SJSA1 (cell line): ENCODE data around the gene PRPF6. TPM values are rescaled to one million over a fixed set of nuclear protein-coding genes. Genes with fewer than 3 reads are reported as not detected.

ENCODE experiments used
- DNase-seq, 2 experiments: peaks; one replicate each; pipeline ENCODE4 v3.0.0-alpha.2; 2015 to 2020; ENCODE audit warnings: low spot score in 2 of 2, low read depth in 1 of 2
- H3K27ac ChIP-seq: fragments of 250-450 bp; sonication (Bioruptor Pico); 2 replicates; pipeline ENCODE4 v1.5.1; 2020; ENCODE audit warnings: mild to moderate bottlenecking, moderate library complexity
- H3K27me3 ChIP-seq: fragments of 250-450 bp; sonication (Bioruptor Pico); replicated peaks from 2 replicates; pipeline ENCODE4 v1.5.1; 2020; ENCODE audit warnings: mild to moderate bottlenecking, moderate library complexity
- H3K36me3 ChIP-seq: fragments of 250-450 bp; sonication (Bioruptor Pico); 2 replicates; pipeline ENCODE4 v1.5.1; 2020; ENCODE audit warnings: mild to moderate bottlenecking
- H3K4me1 ChIP-seq: fragments of 250-450 bp; sonication (Bioruptor Pico); replicated peaks from 2 replicates; pipeline ENCODE4 v1.6.1; 2021; ENCODE audit warnings: mild to moderate bottlenecking
- H3K4me3 ChIP-seq: fragments of 250-450 bp; sonication (Bioruptor Pico); 2 replicates; pipeline ENCODE4 v1.5.1; 2020; ENCODE audit warnings: mild to moderate bottlenecking
- H3K9me3 ChIP-seq: fragments of 250-450 bp; sonication (Bioruptor Pico); replicated peaks from 2 replicates; pipeline ENCODE4 v1.5.1; 2020; ENCODE audit warnings: mild to moderate bottlenecking
- total RNA-seq: library from RNA; depleted of rRNA; stranded (reverse); fragments of >200 nt; shearing (Covaris generic); gene quantifications from 2 replicates; pipeline ENCODE4 v1.2.3, GENCODE V29; 2014

Gene PRPF6
- total RNA-seq, 1 experiment from 2014 or later: 72.1 TPM

DNA sequence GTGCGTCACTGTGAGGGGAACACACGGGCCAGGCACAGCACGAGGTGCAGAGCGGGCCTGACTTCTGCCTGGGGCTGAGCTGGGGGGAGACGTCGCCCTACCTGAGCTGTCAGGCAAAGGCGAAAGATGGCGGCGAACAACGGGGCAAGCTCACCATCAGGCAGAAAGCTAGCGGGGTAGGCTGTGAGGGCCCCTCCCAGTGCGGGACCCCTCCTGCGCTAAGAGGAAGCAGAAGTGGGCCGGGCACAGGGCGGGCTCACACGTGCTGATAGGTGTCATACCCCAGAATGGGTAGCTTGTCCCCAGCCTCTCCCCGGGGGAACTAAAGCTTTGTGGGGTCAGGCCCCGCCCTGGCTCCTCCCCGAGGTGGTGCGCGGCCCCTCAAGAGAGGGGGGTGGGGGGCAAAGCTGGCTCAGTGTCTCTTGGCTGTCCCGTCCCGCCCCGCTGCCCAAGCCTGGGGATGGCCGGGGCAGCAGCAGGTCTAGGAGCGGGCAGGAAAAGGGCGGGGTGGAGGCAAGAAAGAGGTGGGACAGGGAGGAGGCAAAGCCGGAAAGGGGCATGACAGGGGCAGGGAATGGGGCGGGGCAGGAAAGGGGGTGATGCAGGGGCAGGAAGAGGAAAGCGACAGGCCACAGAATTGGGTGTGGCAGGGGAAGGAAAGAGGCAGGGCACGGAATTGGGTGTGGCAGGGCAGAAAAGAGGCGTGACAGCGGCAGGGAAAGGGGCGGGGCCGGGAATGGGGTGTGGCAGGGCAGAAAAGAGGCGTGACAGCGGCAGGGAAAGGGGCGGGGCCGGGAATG is 39.5 kb upstream of the PRPF6 start:
- DNase-seq: no peak
- H3K9me3 ChIP-seq: no peaks in the 10 kb centered on the region
- H3K27me3 ChIP-seq: no peaks in the 10 kb centered on the region
- peaks cover 74% of the 10 kb centered on the region for H3K36me3 ChIP-seq
- no peaks in the 10 kb centered on the region for H3K4me1 ChIP-seq
- H3K27ac ChIP-seq: no peak overlapping the region
- H3K4me3 ChIP-seq: no peak overlapping the region

DNA sequence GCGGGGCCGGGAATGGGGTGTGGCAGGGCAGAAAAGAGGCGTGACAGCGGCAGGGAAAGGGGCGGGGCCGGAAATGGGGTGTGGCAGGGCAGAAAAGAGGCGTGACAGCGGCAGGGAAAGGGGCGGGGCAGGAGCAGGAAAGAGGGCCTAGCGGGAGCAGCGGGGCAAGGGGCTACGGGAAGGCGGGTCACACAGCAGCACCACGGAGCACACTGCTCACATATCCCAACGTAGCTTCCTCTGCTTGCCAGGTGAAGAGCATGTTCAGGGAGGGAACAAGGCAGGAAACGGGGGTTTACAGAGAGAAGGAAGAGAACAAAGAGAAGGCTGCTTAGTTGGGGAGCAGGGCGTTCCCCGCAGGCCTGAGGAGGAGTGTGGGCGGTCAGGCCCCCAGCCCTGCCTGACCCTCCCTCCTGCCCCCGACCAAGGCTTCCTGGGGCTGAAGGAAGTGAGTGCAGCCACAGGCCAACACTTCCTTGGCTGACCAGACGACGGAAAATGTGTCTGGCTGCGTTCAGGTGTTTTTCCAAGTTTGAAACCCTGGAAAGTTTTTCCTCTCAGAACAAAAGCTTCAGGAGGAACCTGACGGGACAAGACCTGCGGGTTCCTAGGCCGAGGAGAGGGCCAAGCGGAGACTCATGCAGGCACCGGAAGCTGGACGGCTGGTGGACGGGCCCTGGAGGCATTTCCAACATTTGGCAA is 38.5 kb upstream of the PRPF6 start:
- no peak overlapping the region for H3K4me3 ChIP-seq
- no peaks in the 10 kb centered on the region for H3K9me3 ChIP-seq
- H3K27me3 ChIP-seq: no peaks in the 10 kb centered on the region
- H3K27ac ChIP-seq: no peak overlapping the region
- H3K4me1 ChIP-seq: no peaks in the 10 kb centered on the region
- no peak for DNase-seq
- H3K36me3 ChIP-seq: peaks cover 73% of the 10 kb centered on the region

DNA sequence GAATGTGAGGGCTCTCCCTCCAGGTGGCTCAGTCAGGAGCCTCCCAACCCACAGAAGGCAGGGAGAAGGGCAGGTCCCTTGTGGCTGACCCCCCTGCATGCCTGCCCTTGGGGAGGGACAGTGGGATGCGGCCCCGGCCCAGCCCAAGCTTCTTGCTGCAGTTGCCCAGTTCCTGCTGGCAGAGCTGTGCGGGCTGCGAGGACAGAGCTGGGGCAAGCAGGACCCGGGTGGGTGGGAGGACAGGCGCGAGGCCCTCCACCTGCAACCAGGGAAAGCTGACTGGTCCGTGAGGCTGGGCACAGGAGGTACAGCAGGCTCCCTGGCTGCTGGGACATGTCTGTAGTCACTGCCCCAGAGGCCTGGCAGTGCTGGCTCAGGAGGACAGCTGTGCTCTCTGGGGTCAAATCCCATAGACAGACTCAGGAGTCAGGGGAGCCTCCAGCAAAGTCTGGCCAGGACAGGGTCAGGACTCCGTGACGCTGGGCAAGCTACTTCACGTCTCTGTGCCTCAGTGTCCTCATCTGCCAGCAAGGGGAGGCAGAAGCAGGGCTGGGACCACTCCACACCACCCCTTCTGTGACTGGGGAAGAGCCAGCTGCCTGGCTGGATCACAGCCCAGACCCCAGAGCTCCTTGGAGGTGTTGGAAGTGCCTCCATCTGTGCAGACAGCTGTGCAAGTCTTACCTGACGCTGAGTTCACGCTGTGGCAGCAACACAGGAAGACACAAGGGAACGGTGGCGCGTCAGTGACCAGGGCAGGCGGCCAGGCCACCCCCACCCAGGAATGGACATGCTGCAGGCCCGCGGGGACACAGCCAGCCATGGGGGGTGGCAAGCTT is 37.7 kb upstream of the PRPF6 start:
- H3K27me3 ChIP-seq: no peaks in the 10 kb centered on the region
- no peaks in the 10 kb centered on the region for H3K9me3 ChIP-seq
- H3K4me3 ChIP-seq: no peak overlapping the region
- no peak overlapping the region for H3K27ac ChIP-seq
- DNase-seq: no peak
- no peaks in the 10 kb centered on the region for H3K4me1 ChIP-seq
- H3K36me3 ChIP-seq: peaks cover 73% of the 10 kb centered on the region

- H3K4me1 ChIP-seq: peaks cover 2% of the 10 kb centered on the region
- H3K36me3 ChIP-seq: peaks cover 71% of the 10 kb centered on the region
- no peak for DNase-seq
- H3K27ac ChIP-seq: no peak overlapping the region
- H3K27me3 ChIP-seq: no peaks in the 10 kb centered on the region
- H3K4me3 ChIP-seq: no peak overlapping the region
- H3K9me3 ChIP-seq: no peaks in the 10 kb centered on the region
Observed at GRCh38 chr20:63943808-63944077, 37.2 kb upstream of the PRPF6 start.

DNA sequence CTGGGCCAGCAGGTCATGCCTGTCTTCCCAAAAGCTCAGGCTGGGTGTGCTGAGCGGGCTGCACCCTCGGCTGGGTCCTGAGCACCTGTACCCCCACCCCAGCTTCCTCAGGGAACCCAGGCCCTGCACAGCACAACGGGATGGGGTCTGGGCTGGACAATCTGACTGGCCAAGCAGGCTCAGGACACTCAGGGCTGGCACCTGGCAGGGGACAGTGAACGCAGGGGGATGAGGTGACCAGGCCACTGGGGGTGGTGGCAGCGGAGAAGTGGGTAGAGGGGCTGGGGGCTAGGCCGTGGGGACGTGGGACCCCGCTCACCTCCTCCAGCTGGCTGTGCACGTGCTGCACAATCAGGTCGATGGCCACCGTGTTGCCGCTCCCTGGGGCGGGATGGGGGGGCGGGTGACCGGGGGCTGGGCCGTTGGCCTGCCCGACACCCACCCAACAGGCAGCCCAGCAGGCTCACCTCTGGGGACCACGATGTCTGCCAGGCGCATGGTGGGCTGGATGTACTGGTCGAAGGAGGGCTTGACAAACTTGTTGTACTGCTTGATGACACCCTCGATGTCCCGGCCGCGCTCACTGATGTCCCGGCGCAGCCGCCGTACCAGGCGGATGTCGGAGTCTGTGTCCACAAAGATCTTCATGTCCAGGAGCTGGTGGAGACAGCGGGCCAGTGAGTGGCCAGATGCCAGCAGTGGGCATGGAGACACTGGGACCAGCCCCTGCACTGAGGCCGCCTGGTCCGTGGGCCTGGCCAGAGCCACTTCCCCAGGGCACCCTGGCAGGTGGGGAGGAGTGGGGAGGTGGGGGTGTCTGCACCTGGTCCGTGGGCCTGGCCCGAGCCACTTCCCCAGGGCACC is 36.6 kb upstream of the PRPF6 start:
- no peak for DNase-seq
- no peaks in the 10 kb centered on the region for H3K27me3 ChIP-seq
- H3K9me3 ChIP-seq: no peaks in the 10 kb centered on the region
- no peak overlapping the region for H3K27ac ChIP-seq
- peaks cover 66% of the 10 kb centered on the region for H3K36me3 ChIP-seq
- H3K4me1 ChIP-seq: peaks cover 8% of the 10 kb centered on the region
- no peak overlapping the region for H3K4me3 ChIP-seq

DNA sequence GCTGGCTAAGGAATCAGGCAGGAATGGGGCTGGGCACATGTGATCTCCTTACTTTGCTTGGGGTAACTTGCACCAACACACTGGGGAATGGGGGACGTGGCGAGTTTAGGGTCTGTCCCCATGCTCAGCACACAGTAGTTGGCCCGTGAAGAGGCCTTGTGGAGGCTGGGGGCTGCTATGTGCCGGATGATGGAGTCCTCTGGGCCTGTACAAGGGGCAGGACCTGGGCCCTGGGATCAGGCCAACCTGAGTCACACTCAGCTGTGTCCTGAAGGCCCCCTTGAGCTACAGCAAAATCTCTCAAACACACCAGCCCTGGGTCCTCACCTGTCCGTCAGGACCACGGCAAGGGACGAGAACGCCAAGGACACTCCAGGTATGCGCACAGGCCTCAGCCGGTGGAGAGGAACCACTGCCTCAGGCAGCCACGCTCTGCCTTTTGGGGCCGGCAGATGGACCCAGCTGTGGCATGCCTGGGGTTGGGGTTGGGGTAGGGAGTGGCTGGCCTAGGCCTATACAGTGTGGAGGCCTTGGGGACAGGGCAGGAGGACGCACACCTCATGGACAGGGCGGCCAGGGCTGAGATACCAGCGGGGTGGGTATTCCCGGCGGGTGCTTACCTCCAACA is 35.8 kb upstream of the PRPF6 start:
- Histone ChIP-seq H3K9me3 (no peaks in the 10 kb centered on the region), H3K27me3 (no peaks in the 10 kb centered on the region), H3K4me3 (no peak overlapping the region), H3K4me1 (peaks cover 9% of the 10 kb centered on the region), H3K36me3 (peaks cover 65% of the 10 kb centered on the region), H3K27ac (no peak overlapping the region)
- DNase-seq: no peak

GRCh38 chr20:63945921-63946920 is 34.7 kb upstream of the PRPF6 start:
- H3K27ac ChIP-seq: no peak overlapping the region
- H3K9me3 ChIP-seq: no peaks in the 10 kb centered on the region
- no peak for DNase-seq
- peaks cover 9% of the 10 kb centered on the region for H3K4me1 ChIP-seq
- H3K27me3 ChIP-seq: no peaks in the 10 kb centered on the region
- H3K36me3 ChIP-seq: peaks cover 58% of the 10 kb centered on the region
- no peak overlapping the region for H3K4me3 ChIP-seq

GRCh38 chr20:63946986-63947637 is 33.8 kb upstream of the PRPF6 start:
- Histone ChIP-seq H3K27ac (no peak overlapping the region), H3K4me1 (peaks cover 9% of the 10 kb centered on the region), H3K27me3 (no peaks in the 10 kb centered on the region), H3K9me3 (no peaks in the 10 kb centered on the region), H3K4me3 (no peak overlapping the region), H3K36me3 (peaks cover 54% of the 10 kb centered on the region)
- no peak for DNase-seq

DNA sequence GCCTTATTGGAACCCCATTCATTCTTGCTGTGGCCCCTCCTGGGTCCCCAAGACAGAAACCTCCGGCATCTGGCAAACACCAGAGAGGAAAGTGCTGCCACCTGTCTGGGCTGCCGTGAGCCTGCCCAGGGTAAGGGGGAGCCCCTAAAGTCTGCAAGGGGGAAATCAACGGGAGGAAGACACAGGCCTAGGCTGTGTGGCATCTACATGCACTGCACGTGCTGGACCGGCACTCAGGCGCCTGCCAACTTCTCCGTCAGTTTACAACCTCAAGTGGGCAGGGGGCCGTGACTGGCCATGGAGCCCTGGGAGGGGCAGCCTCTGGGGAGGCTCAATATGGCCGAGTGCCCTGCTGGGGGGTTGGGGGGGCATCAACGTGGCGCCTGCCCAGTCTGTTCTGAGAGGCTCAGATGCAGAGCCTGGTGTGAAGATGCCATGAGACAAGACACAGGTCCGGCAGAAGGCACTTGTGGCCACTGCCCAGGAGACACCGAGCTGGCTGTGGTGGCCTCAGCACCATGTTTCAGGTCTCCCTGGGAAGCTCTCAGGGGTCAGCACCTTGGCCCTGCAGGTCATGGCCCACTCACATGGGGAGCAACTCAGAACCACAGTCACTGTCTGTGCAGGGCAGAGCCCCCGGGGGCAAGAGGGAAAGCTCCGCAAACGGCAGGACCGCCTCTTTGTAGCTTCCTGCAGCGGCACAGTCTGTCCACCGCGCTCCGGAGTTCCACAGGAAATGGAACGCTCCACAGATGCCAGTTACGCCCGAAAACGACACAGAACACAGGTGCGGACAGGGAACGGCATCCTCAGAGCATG is 33.1 kb upstream of the PRPF6 start:
- Histone ChIP-seq H3K27me3 (no peaks in the 10 kb centered on the region), H3K9me3 (no peaks in the 10 kb centered on the region), H3K4me1 (peaks cover 9% of the 10 kb centered on the region), H3K27ac (no peak overlapping the region), H3K36me3 (peaks cover 55% of the 10 kb centered on the region), H3K4me3 (no peak overlapping the region)
- no peak for DNase-seq

DNA sequence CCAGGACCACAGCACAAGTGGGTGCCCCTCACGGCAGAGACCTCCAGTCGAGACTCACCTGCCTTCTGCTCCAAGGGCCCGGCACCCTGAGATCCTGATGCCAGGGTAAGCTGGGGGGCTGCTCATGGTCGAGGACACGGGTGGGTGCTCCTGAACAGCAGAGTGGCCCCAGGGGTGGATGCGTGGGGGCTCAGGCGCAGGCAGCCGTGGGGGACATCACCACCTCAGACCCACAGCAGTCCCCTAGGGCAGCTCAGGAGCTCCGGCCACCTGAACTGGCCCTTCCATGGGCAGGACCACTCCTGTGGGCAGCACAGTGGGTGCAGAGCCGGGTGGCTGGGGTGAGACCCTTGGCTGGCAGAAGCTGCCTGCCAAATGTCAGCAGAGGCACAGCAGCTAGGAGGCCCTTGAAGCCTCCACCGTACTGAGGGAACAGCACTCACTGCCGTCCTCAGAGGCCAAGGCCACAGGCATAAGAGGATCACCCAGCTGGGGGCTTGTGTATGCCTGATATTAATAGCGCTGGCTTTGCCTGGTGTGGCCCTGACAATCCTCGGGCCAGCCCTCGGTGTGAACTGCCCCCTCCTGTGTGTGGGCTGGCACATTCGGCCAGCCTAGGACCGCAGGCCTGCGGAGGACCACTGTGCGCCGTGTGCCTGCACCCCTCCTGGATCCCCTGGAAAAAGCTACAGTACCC is 30.1 kb upstream of the PRPF6 start:
- Histone ChIP-seq H3K36me3 (peaks cover 35% of the 10 kb centered on the region), H3K27ac (no peak overlapping the region), H3K9me3 (0 out of 2 replicates have a peak, but pooled peaks cover 1% of the 10 kb centered on the region), H3K27me3 (no peaks in the 10 kb centered on the region), H3K4me3 (no peak overlapping the region), H3K4me1 (peaks cover 20% of the 10 kb centered on the region)
- no peak for DNase-seq
